GM19238 (cell line): ENCODE results near the gene LRRC23.
"Not testable (repeated sequence)": the region's sequence is repeated elsewhere in the genome, so short reads cannot be mapped to it uniquely, and the experiment has no call there.

Experiments used
- DNase-seq: peaks from one replicate; pipeline ENCODE4 v3.0.0; 2011; ENCODE audit warnings: low spot score; ENCODE audit not compliant: insufficient read length

Gene LRRC23

DNA sequence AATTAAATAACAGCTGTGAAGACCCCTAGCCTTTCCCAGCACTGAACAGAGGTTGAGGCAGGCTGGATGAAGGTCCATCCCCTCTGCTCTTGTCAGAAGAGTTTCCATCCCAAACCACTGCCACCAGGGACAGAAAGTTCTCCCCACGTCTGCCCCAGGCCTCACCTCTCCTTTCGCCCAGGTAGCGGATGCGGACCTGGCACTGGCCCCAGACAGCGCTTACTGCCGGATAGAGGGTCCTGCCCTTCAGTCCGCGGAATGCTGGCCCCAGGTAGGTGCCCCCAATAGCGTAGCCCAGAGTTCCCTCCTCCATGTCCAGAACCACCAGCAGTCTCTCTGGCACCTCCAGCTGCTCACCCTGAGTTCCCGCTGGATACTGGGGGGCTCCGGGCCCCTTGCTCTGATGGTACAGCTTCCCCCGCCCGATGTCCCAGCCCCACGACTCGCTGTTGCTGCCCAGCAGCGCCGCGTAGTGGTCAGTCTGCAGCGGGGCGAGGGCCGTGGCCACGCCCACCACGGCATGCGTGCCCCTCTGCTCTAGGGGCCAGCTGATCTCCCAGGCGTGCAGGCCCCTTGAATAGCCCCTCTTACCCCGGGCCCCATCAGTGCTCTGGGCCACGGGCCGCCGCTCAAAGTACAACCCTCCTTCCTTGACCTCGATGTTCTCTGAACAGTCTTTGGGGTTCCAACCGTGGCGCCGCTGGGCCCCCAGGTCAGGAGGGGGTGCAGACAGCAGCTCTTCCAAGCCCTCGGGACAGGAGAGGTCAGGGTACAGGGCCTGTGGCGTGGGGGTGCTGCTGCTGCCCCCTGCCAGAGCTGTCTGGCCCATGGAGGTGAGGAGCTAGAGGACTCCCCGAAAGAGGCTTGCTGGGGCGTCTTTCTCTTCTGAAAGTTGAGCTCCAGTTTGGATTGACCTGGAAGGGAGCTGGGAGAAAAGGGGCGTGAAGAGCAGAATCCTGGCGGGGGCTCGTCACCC, 32.3 kb upstream of the LRRC23 start:
- peak; percentile 82 for DNase-seq

GRCh38 chr12:6873094-6874014, 31.3 kb upstream of the LRRC23 start, which contains the start of gene SPSB2:
Gene SPSB2 (minus strand): TSS chr12:6873303. CDS start chr12:6872901, 402 bp downstream.
- DNase-seq: peak; percentile 94

DNA sequence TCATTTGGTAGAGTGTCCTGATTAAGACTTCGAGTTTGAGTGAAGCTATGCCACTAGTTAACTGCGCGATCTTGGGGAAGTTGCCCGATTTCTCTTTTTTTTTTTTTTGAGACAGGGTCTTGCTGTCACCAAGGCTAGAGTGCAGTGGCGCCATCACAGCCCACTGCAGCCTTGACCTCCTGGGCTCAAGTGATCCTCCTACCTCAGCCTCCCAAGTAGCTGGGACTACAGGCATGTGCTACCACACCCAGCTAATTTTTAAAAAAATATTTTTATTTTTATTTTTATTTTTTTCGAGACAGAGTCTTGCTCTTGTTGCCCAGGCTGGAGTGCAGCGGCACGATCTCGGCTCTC, 30.6 kb upstream of the LRRC23 start:
- DNase-seq: not testable (repeated sequence)

- DNase-seq: not testable (repeated sequence)
Observed at GRCh38 chr12:6879824-6880223, 24.8 kb upstream of the LRRC23 start.

DNA sequence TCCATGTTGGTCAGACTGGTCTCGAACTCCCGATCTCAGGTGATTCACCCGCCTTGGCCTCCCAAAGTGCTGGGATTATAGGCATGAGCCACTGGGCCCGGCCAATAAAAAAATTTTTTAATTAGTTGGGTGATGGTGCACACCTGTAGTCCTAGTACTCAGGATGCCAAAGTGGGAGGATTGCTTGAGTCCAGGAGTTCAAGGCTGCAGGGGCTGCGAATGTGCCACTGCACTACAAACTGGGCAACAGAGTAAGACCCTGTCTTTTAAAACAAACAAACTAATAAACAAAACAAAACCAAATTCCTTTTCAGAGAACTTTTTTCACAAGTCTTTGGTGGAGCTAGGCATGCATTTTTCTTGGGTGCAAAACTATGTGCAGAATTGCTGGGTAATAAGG, 21.4 kb upstream of the LRRC23 start:
- DNase-seq: no peak

GRCh38 chr12:6883683-6884082, 20.9 kb upstream of the LRRC23 start:
- no peak for DNase-seq

- no peak for DNase-seq
Observed at GRCh38 chr12:6884539-6884938, 20.1 kb upstream of the LRRC23 start.

- DNase-seq: not testable (repeated sequence)
Observed at GRCh38 chr12:6886206-6886999, 18.2 kb upstream of the LRRC23 start.

GRCh38 chr12:6887460-6887859, 17.2 kb upstream of the LRRC23 start:
- no peak for DNase-seq

DNA sequence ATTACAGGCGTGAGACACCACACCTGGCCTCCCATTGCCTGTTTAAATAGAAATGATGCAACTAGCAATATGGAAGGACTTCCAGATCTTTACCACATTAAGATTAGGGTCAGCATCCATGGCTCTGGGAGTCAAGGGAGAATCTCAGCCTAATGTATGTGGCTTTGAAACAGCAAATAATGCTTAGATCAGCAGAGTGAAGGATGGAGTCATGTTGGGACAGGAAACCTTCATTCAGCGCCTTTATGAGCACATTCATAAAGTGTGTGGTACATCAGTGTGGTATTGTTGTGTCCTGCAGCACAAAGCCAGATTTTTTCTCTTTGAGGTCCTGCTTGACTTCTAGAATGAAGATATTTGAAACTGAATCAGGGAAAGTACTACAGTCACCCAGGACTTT, 16.3 kb upstream of the LRRC23 start:
- no peak for DNase-seq

- DNase-seq: not testable (repeated sequence)
Observed at GRCh38 chr12:6888794-6889193, 15.8 kb upstream of the LRRC23 start.

- DNase-seq: not testable (repeated sequence)
Observed at GRCh38 chr12:6889775-6890573, 14.6 kb upstream of the LRRC23 start.

DNA sequence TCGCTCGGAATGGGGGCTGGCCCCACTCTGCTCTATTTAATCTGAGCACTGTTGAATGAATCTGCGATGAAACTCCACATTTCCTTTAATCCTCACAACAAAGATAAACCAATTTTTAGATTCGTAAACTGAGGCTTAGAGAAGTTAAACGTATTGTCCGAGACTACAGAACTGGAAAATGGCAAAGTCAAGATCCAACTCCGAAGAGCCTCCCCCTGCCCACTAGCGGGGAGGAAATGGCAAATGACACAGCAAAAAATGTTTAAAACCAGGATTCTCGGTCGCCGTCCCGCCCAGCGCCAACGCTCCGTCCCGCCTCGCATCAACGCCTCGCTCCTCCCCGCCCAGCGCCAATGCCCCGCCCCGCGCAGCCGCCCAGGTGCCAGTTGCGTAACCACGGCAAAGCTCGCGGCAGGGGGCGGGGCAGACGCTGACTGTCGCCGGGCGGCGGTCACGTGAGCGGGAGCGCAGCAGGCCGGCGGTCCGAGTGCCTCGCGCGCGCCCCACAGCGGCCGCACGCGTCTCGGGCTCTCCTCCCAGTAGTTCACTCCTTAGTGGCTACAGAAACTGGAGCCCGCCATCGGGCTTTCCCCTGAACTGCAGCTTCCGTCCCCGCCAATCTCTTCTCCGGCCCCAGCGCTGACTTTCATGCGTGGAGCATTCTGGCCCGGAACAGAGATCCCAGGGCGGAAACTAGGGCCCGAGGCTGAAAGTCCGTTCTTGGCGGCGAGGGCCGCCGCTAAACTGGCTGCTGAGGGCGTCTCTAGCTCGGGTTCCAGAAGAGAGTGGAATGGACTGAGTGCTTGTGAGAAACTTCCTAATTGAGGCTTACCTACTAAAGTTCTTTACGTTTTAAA, 13.6 kb upstream of the LRRC23 start:
- peak; percentile 95 for DNase-seq

GRCh38 chr12:6891646-6892001, 13.0 kb upstream of the LRRC23 start:
- no peak for DNase-seq

- not testable (repeated sequence) for DNase-seq
Observed at GRCh38 chr12:6892683-6893082, 11.9 kb upstream of the LRRC23 start.

DNA sequence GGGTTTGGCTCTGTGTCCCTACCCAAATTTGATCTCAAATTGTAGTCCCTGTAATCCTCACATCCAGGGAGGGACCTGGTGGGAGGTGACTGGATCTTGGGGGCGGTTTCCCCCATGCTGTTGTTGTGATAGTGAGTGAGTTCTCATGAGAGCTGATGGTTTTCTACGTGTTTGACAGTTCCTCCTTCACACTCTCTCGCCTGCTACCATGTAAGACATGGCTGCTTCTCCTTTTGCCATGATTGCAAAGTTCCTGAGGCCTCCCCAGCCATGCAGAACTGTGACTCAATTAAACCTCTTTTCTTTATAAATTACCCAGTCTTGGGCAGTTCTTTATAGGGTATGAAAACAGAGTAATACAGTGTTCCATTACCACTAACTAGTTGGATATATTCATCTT, 10.3 kb upstream of the LRRC23 start:
- no peak for DNase-seq

DNA sequence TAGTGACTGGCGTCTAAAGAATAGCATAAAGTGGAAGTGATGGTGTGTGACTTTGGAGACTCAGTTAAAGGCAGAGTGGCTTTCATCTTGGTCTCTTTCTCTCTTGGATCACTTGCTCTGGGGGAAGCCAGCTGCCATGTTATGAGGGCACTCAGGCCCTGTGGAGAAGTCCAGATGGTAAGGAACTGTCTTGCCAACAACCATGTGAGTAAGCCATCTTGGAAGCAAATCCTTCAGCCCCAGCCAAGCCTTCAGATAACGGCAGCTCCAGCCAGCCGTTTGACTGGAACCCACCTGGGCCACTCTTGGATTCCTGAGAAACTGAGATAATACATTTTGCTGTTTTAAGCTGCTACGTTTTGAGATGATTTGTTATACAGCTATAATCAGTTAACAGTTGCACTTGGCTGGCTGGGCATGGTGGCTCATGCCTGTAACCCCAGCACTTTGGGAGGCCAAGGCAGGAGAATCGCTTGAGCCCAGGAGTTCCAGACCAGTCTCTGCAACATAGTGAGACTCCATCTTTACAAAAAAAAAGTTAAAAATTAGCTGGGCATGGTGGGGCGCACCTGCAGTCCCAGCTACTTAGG, 7.7 kb upstream of the LRRC23 start:
- no peak for DNase-seq

DNA sequence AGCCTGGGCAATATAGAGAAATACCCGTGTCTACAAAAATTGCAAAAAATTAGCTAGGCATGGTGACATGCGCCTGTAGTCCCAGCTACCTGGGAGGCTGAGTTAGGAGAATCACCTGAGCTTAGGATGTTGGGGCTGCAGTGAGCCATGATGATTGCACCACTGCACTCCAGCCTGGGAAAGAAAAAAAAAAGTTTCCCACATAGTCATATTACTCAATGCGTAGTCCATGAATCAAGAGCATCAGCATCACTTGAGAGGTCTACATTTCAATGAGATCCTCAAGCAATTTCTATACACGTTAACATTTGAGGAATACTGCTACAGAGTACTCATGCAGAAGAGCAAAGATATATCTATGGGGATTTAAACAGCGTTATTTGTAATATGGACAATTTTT, 5.2 kb upstream of the LRRC23 start:
- no peak for DNase-seq
